Measurements from ENCODE around the gene GNLY.

DNA sequence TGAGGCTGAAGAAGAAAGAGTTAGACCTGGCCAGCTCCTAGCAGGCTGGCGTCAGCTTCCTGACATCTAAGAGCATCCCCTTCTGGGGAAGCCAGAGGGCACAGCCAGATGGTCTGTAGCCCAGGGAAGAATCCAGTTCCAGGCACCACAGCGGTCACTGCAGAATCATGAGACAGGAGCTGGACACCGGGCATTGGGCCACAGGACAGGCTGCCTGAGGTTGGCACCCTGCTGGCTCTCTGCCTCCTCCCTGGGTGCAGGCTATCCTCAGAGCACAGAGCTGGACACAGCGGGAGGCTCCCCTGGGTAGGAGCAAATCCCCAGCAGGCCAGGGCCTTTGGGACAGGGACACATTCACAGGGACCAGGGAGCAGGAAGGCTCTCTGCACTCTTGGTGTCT, 39.9 kb downstream of the GNLY start:
- TF ChIP-seq POLR2A (IDR thresholded peaks at IDR 0.05), result no peak
- TF ChIP-seq, protein P1, sequence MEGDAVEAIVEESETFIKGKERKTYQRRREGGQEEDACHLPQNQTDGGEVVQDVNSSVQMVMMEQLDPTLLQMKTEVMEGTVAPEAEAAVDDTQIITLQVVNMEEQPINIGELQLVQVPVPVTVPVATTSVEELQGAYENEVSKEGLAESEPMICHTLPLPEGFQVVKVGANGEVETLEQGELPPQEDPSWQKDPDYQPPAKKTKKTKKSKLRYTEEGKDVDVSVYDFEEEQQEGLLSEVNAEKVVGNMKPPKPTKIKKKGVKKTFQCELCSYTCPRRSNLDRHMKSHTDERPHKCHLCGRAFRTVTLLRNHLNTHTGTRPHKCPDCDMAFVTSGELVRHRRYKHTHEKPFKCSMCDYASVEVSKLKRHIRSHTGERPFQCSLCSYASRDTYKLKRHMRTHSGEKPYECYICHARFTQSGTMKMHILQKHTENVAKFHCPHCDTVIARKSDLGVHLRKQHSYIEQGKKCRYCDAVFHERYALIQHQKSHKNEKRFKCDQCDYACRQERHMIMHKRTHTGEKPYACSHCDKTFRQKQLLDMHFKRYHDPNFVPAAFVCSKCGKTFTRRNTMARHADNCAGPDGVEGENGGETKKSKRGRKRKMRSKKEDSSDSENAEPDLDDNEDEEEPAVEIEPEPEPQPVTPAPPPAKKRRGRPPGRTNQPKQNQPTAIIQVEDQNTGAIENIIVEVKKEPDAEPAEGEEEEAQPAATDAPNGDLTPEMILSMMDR (IDR thresholded peaks at IDR 0.05), result no peak
